Activated naive CD8-positive, alpha-beta T cell treated with anti-CD3 and anti-CD28 coated beads, Interleukin-2, amount 50 U/mL, for 16 hours (primary cell): Measurements from ENCODE around the gene PARN.
"Not testable (repeated sequence)": the region's sequence is repeated elsewhere in the genome, so short reads cannot be mapped to it uniquely, and the experiment has no call there.

ENCODE experiments used
- DNase-seq: peaks from one replicate; pipeline ENCODE4 v3.0.0-alpha.2; 2020; ENCODE audit warnings: low read depth, low spot score

PARN gene, protein sequence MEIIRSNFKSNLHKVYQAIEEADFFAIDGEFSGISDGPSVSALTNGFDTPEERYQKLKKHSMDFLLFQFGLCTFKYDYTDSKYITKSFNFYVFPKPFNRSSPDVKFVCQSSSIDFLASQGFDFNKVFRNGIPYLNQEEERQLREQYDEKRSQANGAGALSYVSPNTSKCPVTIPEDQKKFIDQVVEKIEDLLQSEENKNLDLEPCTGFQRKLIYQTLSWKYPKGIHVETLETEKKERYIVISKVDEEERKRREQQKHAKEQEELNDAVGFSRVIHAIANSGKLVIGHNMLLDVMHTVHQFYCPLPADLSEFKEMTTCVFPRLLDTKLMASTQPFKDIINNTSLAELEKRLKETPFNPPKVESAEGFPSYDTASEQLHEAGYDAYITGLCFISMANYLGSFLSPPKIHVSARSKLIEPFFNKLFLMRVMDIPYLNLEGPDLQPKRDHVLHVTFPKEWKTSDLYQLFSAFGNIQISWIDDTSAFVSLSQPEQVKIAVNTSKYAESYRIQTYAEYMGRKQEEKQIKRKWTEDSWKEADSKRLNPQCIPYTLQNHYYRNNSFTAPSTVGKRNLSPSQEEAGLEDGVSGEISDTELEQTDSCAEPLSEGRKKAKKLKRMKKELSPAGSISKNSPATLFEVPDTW

GRCh38 chr16:14629919-14630619, at the start of gene PARN:
Gene PARN (minus strand): TSS chr16:14630260. CDS start chr16:14630125, 135 bp downstream.
- peak; percentile 96 for DNase-seq

DNA sequence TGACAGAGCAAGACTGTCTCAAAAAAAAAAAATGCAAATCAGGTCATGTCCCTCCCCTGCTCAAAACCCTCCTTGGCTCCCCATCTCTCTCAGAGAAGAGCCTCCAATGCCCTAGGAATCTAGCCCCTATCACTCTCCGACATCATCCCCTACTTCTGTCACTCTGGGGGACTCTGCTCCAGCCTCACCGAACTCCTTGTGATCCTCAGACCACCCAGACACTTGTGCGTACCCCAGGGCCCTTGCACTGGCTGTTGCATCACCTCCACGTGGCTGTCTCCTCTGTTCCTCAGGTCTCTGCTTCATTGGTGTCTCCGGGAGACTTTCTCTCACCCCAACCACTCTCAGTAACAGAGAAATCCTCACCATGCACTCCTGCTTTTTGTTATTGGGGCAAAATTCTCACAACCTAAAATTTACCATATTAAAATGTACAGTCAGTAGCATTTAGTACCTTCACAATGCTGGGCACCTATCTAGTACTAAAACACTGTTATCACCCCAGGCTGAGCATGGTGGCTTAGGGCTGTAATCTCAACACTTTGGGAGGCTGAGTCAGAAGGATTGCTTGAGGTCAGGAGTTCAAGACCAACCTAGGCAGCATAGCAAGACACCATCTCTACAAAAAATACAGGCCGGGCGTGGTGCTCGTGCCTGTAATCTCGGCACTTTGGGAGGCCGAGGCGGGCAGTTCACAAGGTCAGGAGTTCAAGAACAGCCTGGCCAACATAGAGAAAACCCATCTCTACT, 48.9 kb upstream of the PARN start:
- no peak for DNase-seq

- no peak for DNase-seq
Observed at GRCh38 chr16:14677627-14678026, 47.6 kb upstream of the PARN start.

DNA sequence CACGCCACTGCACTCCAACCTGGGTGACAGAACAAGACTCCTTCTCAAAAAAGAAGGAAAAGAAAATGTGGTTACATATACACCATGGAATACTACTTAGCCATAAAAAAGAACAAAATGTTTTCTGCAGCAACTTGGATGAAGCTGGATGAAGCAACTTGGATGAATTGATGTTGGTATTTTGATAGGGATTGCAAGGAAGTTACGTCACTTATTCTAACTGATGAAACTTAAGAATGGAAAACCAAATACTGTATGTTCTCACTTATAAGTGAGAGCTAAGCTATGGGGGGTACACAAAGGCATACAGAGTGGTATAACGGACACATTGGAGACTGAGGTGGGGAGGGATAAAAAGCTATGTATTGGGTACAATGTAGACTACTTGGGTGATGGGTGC, 46.6 kb upstream of the PARN start:
- DNase-seq = no peak

DNA sequence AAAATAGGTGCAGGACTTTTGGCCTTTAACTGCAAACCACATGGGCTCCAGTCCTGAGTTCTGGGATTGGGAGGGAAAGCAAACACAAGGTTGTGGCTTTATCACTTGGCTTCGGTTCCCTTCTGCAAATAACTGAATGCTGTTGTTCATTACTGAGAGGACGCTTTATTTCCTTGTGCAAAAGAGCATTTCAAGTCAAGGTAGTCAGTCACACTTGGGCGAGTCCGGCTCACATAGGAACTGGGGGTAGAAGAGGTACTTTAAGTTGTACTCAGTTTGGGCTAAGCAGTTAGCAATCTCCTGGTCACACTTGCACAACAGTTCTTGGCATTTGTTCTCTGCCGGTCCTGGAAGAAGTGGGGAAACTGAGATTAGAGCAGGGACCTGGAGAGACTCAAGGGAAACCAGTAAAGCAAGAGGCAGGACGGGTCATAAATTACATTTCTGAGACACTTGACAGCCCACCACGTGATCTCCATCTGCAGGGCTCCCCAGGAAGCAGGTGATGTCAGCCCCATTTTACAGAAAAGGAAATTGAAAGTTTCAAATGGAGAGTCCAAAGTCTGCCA, 42.4 kb upstream of the PARN start:
- DNase-seq = no peak

DNA sequence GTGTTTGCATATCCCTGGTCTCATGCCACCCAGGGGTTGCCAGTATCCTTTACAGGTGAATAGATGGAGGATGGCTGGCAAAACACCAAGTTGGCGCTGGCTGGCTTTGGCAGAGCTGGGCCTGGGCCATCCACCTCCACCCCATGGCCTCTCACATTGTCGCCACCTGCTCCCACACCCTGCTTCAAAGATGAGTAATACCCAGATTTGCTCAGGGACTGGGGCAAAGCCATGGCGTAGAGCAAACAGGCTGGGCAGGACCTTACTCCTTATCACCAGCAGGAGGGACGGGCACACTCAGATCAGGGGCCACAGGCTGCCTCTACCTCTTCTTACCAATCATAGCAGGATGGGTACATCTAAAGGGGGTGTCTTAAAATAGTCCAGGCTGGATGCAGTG, 39.7 kb upstream of the PARN start:
- no peak for DNase-seq

DNA sequence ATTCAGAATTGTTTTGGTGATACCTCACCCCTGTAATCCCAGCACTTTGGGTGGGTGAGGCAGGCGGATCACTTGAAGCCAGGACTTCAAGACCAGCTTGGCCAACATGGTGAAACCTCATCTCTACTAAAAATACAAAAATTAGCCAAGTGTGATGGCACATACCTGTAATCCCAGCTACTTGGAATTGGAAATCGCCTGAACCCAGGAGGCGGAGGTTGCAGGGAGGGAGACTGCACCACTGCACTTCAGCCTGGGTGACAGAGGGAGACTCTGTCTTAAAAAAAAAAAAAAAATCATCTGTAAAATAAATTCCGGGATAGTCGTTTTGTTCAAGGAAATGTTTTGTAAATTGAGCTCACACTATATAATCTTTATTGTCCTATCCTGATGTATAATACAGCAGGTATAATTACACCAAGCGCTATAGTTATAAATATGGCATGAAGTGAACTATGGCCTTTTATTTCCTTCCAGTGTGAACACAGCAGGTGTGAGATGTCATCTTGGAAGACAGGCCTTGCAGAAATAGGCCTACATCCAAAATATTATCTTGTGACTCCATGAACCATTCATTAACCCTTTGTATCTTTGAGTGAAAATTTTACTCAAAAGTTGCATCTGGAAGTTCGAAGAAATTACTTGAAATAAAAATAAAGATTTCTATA, 38.6 kb upstream of the PARN start:
- DNase-seq = no peak

- no peak for DNase-seq
Observed at GRCh38 chr16:14667347-14668266, 37.5 kb upstream of the PARN start.

DNA sequence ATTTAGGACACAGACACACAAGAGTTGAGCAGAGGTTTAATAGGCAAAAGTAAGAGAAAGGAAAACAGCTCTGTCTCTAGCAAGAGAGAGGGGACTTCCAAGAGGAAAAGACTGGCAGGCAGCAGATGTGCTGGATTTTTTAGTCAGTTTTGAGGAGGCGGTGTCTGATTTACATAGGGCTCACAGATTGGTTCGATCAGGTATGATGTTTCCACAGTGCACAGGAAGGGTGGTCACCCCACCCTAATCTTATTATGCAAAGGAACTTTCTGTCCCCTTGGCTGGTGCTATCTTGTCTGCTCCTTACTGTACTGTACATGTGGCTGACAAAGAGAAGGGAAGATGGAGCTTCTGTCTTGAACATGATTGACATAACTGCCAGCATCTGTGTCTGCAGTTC, 28.0 kb upstream of the PARN start:
- no peak for DNase-seq

DNA sequence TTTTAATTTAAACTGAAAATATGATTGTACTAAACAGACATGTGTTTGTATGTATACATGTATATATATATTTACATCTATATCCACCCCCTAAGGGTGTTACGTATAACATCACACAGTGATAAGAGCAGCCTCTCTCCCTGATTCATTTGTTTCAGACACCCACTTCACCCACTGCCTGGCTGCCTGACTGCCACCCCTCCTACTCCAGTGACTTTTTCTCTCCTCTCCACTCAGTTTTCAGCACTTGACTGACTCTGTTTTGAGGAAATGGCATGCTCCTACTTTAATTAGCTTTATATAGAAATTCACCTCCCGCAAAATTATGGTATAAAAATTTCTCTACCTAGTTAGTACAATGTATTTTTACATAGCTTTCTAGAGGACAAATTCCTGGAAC, 22.7 kb upstream of the PARN start:
- DNase-seq = no peak

GRCh38 chr16:14650629-14651028, 20.6 kb upstream of the PARN start:
- no peak for DNase-seq

- DNase-seq = no peak
Observed at GRCh38 chr16:14649816-14650215, 19.8 kb upstream of the PARN start.

DNA sequence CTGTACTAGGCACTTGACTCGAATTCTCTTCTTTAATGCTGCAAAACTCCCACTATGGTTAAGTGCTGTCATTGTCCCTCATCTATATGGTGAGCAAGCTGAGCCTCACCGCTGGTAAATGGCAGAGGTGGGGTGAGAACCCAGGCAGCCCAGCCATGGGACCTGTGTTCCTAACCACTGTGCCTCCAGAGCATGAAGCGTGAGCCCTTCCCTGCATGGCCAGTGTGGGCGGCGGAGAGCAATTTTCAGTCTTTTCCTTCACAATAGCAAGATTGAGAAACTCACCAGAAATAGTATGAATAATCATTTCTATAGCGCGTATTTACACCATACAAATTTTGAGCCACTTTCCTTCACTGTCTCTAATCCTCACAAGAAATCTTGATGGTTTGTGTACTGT, 11.9 kb upstream of the PARN start:
- DNase-seq = no peak

- no peak for DNase-seq
Observed at GRCh38 chr16:14641206-14641605, 11.1 kb upstream of the PARN start.

DNA sequence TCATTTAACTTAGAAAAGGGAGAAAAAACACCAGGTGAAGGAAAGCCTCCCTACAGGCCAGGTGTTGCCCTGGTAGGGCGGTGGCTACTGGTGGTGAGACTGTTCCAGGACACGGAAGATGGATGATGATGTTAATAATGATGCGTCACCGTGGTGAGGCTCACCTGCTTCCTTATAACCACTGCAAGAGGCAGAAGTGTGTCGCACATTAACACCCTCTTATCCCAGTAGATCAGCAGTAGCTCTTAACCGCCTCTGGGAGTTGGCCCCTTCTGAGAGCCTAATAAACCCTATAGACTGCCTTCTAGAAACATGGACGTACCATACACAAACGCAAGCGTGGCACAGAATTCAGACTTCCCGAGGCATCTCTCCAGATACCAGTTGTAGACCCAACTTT, 10.5 kb upstream of the PARN start:
- DNase-seq = no peak

DNA sequence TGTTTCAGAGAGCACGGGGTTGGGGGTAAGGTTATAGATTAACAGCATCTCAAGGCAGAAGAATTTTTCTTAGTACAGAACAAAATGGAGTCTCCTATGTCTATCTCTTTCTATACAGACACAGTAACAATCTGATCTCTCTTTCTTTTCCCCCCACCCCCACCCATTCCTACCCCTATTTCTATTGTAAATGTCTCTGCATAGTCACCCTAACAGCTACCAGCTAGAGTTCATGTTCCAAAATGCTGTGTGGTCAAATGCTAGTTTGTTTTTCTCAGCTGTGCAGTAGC, 6.8 kb upstream of the PARN start:
- DNase-seq = not testable (repeated sequence)

- DNase-seq = not testable (repeated sequence)
Observed at GRCh38 chr16:14636179-14636950, 6.3 kb upstream of the PARN start.

DNA sequence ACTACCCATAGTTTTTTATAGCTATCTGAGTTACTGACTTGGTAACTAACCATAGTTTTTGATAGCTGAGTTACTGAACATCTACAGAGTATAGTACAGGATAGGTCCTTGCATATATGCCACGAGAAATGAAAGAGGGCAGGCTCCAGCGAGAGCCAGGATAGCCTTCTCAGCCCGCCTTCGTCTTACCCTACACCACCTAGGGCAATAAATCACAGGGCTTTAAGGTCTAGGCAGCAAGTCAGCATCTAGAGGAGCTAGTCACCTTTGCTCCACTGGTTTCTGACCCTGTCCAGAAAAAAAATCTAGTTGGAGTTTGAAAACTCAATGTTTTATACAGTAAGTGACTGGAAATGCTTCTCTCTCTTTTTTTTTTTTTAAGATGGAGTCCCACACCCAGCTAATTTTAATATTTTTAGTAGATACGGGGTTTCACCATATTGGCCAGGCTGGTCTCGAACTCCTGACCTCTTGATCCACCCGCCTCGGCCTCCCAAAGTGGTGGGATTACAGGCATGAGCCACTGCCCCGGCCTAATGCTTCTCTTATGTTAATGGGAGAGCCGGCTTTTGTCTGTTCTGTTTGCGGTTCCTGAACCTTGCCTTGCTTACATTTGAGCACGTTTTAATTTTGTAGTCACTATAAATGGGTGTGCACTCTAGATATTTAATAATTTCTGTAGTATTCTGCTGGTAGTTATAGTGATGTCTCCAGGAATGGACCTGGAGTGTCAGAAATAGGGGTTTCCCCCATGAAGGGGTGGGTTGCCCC, 5.5 kb upstream of the PARN start:
- DNase-seq = no peak

GRCh38 chr16:14634389-14634725, 4.3 kb upstream of the PARN start:
- no peak for DNase-seq
